Right lobe of liver (tissue), 4 donors: Measurements from ENCODE around the gene DOCK3.

Experiments
- POLR2A ChIP-seq: fragments of 450-650 bp; IDR thresholded peaks from one replicate; pipeline ENCODE4 v1.6.1; 2017; ENCODE audit warnings: antibody characterized with exemption, mild to moderate bottlenecking
- TF ChIP-seq, protein P1 (sequence below), 4 donors: fragments of 200-600 bp in 3 of 4; fragments of 450-650 bp in 1 of 4; IDR thresholded peaks; one replicate each; pipeline versions ENCODE4 v1.5.1 to v1.8.0; 2016 to 2022; ENCODE audit warnings: antibody characterized with exemption in 4 of 4, mild to moderate bottlenecking in 2 of 4
- donor health status: DM: no; HTN: no; CAD: no.
- donor health status: DM: no; HTN: no; CAD: no.
- donor health status: DM: no; HTN: yes; CAD: no.

DNA sequence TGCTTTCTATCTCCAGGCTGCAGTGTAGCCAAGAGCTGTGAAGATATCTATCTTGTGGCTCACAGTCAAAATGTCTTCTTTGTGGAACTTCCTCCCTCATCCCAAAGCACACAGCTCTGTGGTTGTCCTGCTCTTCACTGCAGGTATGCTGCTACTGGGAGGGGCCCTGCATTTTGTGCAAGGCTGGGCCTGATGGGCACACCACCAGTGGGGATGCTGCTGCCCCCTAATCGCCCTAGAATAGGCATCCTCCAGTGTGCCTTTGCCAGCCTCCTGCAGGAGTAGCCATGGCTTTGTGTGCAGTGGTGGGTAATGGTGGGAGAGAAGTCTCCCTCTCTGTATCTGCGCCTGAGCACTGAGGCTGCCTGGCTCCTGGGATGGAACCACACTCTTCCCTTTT, 297.3 kb downstream of the DOCK3 start:
- TF ChIP-seq, protein P1, sequence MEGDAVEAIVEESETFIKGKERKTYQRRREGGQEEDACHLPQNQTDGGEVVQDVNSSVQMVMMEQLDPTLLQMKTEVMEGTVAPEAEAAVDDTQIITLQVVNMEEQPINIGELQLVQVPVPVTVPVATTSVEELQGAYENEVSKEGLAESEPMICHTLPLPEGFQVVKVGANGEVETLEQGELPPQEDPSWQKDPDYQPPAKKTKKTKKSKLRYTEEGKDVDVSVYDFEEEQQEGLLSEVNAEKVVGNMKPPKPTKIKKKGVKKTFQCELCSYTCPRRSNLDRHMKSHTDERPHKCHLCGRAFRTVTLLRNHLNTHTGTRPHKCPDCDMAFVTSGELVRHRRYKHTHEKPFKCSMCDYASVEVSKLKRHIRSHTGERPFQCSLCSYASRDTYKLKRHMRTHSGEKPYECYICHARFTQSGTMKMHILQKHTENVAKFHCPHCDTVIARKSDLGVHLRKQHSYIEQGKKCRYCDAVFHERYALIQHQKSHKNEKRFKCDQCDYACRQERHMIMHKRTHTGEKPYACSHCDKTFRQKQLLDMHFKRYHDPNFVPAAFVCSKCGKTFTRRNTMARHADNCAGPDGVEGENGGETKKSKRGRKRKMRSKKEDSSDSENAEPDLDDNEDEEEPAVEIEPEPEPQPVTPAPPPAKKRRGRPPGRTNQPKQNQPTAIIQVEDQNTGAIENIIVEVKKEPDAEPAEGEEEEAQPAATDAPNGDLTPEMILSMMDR (IDR thresholded peaks at IDR 0.05): no peak
- no peak for TF ChIP-seq POLR2A
